Erythroblast (primary cell): Measurements from ENCODE around the gene WBP2.

Experiments used
- GATA1 ChIP-seq: IDR thresholded peaks from 2 replicates; pipeline ENCODE4 v1.6.1; 2011; ENCODE audit warnings: low read depth, mild to moderate bottlenecking, control low read depth, low read length, moderate library complexity
- POLR2A ChIP-seq: IDR thresholded peaks from 2 replicates; pipeline ENCODE4 v1.6.1; 2011; ENCODE audit warnings: mild to moderate bottlenecking, low read length

GRCh38 chr17:75898791-75899190, 43.7 kb upstream of the WBP2 start:
- TF ChIP-seq POLR2A (no peak), GATA1 (no peak)
